ENCODE measurements around the gene TANGO6.
"Not testable (repeated sequence)": the region's sequence is repeated elsewhere in the genome, so short reads cannot be mapped to it uniquely, and the experiment has no call there.

Gene TANGO6

DNA sequence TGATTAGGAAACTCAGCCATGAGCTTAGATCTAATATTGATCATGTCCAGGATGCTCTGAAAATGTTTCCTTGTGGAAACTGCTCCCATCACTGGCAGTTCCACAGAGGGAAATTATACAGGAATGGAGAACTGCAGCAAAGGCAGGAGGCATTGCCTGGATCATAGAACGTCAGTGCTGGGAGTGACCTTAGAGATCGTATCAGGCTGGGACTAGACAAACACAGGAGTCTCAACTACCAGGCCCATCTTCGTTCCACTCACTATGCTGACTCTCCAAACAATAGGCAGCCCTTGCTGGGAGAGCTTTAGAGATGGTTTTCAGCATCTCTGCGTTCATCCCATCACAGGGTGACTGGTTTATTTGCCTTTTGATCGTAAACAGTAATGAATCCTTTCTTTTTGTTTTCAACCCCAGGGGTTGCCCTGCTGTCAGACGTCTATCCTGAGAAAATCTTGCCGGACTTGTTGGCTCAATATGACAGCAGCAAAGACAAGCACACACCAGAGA, 130.3 kb downstream of the TANGO6 start:
- DNase-seq: no peak

DNA sequence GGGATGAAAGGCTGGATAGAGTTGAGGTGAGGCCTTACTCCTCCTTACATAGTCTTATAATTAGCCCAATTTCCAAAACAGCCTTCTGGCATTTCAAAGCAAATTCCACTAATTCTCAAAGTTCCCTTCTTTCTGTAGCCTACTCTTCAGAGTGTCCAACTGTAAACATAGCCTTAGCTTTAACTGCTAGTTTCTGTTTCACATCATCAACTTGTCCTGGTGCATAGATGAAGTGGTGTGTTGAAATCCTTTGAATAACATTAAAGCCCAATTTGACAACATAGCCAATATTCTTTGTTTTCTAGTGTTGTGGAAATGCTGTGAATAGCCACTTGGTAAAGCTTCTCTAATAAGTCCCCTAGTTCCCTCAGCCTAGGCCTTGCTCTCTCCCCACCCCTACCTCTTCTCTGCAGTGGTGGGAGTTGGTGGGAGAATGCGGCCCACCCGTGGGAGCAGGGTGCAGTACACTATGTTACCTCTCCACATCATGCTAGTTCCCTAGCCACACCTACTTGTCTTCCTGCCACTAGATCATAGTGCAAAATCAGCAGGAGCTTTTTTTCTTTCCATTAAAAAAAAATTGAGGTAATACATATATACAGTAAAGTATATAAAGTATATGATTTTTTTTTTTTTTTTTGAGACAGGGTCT, 135.1 kb downstream of the TANGO6 start:
- no peak for DNase-seq

DNA sequence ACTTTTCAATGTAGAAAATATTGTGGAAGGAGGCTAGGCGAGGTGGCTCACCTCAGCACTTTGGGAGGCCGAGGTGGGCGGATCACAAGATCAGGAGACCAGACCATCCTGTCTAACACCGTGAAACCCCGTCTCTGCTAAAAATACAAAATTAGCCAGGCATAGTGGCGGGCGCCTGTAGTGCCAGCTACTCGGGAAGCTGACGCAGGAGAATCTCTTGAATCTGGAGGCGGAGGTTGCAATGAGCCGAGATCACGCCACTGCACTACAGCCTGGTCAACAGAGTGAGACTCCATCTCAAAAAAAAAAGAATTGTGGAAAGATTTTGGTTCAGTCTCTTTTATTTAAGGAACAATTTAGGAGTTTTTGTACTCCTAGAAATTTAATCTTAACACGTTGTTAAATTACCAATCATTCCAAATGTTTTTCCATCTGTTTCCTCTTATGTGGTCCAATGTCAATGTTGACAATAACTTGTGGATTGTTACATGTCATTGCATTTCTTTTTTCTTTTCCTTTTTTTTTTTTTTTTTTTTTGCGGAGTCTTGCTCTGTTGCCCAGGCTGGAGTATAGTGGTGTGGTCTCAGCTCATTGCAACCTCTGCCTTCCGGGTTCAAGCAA, 137.5 kb downstream of the TANGO6 start:
- DNase-seq: no peak

DNA sequence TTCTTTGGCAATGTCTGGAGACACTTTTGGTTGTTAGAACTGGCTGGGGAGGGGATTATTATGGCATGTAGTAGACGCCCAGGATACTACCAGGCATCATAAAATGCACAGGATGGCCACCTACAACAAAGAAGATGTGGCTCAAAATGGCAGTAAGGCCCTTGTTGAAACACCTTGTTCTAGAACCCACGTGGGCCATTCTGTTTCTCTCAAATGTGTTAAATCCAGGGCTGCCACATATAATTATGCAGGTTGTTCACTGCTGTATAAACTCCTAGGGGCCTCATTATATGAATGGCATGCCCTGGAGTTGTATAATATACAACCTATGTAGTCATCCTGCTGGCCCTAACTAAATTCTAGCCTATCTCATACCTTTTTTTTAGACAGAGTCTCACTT, 138.6 kb downstream of the TANGO6 start:
- no peak for DNase-seq

DNA sequence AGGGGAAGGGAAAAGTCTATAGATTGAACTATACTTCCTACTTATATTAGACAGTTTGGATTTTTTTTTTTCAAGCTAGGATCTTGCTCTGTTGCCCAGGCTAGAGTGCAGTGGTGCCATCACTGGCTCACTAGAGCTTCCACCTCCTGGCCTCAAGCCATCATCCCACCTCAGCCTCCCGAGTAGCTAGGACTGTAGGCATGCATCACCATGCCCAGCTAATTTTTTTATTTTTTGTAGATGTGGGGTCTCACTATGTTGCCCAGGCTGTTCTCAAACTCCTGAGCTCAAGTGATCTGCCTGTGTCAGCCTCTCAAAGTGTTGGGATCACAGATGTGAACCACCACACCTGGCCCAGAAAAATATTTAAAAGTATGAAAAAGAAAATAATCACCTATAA, 141.1 kb downstream of the TANGO6 start:
- no peak for DNase-seq

DNA sequence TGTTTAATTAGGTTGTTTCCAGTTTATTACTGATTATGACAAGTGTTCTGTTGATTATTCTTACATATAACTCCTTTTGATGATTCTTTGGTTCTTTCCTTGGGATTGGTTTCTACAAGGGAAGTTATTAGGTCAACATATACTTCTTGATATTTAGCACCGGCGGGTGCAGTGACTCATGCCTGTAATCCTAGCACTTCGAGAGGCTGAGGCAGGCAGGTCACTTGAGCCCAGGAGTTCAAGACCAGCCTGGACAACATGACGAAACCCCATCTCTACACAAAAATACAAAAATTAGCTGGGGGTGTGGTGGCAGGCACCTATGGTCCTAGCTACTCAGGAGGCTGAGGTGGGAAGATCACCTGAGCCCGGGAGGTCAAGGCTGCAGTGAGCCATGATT, 141.9 kb downstream of the TANGO6 start:
- no peak for DNase-seq

DNA sequence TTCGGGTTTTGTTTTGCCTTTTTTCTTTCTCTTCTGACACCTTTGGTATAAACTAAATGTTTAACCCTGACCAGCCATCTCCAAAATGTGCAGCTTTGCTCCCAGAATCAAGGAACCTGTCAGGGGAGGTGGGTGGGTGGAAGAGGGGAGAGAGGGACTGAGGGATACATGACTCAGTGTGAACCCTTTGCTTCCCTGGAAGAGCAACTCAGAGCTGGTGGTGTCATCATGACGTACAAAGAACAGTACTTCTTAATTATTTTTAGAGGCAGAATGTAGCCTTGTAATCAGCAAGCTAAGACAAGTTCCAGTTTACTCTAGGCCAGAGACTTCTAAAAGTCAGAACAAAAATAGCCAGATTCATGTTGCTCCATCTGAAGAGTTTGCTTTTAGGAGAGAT, 142.5 kb downstream of the TANGO6 start:
- no peak for DNase-seq

DNA sequence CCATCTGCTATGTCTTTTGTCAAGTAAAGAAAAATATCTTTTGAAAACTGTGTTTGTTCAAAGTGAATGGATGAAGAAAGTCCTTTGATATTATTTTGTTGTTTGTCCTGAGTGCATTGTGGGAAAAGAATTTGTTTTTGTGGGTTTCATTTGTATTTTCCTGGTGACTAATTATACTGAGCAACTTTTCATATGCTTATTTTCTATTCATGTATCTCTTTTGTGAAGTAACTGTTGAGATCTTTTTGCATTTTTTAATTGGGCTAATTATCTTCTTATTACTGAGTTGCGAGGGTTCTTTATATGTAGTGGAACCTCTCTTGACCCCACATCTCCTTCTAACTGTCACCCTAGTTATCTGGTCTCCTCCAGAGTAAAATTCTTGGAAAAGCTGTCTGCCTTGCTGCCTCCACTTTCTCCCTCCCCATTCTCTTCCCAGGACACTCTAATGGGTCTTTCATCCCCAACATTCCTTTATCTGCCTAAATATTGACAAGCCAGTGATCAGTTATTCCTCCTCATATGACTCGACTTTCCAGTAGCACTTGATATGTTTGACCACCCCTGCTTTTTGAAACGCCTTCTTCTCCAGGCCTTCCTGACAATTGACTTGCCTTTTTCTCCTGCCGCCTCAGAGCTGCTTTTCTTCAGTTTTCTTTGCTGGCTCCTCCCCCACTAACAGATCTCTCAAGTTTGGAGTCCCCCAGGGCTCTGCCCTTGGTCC, 144.6 kb downstream of the TANGO6 start:
- DNase-seq: no peak

DNA sequence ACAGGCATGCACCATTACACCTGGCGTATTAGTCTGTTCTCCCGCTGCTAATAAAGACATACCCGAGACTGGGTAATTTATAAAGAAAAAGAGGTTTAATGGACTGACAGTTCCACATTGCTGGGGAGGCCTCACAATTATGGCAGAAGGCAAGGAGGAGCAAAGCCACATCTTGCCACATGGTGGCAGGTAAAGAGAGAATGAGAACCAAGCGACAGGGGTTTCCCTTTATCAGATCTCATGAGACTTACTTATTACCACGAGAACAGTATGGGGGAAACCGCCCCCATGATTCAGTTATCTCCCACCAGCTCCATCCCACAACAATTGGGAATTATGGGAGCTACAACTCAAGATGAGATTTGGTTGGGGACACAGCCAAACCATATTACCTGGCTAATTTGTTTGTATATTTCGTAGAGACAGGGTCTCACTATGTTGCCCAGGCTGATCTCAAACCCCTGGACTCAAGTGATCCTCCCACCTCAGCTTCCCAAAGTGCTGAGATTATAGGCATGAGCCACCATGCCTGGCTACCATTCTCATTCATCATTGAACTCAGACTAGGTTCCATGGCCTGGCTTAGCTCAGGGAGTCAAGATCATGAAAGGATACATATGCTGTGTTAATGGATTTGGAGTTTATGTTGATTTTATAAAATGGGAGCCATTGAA, 147.0 kb downstream of the TANGO6 start:
- not testable (repeated sequence) for DNase-seq

DNA sequence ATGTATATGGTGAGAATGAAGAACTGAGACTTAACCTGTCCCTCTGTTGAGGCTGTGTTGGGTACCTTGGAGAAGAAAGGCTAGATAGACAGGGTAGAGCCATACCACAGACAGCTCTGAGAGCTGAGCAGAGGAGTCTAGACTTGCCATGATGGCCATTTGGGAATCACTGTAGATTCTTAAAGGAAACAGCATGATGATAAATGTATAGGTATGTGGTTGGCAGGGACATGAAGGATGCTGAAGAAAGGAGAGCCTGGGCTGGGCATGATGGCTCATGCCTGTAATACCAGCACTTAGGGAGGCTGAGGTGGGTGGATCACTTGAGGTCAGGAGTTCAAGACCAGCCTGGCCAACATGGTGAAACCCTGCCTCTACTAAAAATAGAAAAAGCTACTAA, 147.7 kb downstream of the TANGO6 start:
- no peak for DNase-seq

DNA sequence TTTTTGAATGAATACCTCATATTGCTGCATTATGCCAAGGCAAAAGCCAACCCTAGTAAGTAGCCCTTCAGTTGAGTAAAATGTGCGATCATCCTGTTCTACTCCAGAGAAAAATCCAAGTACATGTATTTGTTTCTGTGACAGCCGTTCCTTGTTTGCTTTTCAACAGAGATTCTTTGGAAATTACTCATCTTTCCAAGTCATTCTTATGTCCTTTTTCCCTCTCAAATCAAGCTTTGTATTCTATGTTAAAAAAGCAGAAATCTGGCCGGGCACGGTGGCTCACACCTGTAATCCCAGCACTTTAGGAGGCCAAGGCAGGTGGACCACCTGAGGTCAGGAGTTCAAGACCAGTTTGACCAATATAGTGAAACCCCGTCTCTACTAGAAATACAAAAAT, 149.2 kb downstream of the TANGO6 start:
- DNase-seq: peak; percentile 47

DNA sequence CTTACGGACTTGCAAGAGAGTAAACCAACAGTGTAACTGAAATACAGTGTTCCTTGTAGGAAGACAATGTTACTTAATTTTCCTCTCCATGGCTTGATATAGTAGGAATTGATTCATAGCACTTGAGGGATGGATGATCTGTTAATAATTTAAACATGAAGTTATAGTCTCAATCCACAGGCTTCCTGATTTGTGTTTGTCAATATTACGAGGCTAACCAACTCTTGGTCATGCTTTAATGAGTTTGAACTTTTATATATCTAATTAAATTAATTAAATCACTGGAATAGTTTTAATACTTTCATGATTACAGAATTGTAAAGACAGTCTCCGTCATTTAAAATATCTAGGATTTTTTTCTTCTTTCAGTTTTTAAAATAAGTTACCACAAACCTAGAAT, 150.1 kb downstream of the TANGO6 start:
- DNase-seq: no peak

DNA sequence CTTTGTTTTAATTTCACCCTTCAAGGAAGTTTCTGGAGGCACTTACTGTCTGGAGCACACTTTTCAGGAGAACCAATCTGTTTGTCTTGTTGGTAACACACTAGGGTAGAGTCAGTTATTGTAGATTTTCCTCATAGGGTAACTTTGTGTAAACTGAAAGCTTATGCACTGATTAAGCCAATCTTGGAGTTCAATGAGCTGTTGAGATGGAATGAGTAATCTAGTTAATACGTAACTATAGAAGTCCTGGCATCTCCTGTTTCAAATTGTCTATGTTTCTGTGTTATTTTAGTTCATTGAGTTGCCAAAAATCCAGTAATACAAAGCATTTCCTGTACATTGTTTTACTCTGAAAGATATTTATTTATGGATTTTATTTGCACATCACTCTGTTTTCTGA, 150.6 kb downstream of the TANGO6 start:
- DNase-seq: peak; percentile 76

DNA sequence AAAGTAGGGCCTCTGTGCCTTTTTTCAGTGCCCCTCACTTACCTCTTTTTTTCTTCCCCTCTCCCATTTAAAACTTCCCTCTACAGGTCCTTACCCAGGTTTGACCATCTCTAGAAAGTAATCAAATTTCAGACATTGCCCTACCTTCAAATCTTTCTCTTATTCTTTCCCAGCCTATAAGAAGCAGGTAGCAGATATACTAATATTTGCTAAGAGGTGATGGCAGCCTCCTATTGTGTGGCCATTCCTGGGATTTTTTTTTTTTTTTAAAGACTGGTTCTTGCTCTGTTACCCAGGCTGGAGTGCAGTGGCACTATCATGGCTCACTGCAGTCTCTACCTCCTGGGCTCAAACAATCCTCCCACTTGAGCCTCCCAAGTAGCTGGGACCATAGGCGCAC, 151.0 kb downstream of the TANGO6 start:
- DNase-seq: no peak

DNA sequence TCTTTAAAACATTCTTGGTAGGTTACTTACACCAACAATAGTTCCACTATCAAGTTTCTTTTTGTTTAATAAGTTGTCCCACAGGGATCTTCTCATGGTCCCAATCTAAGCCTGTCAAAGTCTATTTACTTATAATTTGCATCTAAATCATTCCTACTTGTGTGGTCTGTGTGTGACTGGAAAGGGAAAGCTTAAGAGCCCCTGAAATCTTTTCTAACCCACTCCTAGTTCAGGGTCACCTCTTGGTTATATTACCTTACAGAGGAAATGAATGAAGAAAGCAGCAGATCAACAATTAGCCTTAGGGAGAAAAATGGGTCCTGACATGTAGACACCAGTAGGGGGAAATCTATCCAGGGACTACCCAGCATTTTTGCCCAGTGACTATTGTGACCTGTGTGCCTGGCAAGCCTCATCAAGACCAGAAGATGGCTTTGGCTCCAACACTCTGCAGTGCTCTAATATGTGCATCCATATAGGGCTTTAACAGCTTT, 151.7 kb downstream of the TANGO6 start:
- DNase-seq: peak; percentile 24

DNA sequence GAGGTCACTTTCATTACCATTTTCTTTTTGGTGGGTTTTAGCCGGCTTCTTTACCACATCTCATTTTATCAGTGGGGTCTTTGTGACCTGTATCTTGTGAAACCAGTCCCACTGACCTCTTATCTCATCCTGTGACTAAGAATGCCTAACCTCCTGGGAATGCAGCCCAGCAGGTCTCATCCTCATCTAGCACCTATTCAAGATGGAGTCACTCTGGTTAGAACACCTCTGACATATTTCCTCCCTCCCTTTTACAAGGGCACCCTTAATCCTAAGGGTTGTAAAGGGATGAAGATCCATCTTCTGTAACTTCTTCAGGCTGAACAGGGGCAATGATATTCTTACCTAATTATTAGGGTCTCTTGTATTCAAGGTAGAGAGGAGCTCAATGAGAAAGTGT, 154.2 kb downstream of the TANGO6 start:
- DNase-seq: no peak

DNA sequence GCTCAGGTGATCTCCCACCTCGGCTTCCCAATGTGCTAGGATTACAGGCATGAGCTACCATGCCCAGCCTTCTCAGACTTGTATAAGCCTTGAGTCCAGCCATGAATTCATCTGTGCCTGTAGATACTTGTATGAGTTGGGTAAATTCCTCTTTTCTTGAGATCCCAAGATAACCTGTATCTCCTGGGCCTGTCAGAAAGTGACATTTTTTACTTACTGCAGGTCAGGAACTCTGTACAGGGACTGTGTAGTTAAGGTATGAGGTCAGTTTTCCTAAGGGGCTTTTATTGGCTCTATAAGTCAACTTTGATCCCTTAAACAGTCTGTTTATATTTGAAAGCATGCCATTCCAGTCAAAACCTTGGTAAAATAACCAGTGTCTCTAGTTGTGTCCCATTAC, 155.8 kb downstream of the TANGO6 start:
- no peak for DNase-seq

DNA sequence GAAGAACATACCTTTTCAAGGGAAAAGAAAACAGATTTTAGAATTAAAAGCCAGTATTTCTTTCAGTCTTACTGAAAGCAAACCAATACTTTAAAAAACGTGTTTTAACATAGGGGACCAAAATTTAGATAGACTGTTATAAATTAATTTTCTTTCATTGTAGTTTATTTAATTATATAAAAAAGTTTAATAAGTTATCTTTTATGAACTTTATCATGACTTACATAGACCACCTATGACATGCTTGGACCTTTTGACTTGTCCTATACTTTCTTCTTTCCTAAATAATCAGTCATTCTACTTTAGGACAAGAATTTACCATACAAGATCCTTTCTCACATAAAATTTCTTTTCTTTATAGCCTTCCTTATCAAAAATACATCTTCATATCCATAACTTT, 160.2 kb downstream of the TANGO6 start:
- no peak for DNase-seq

DNA sequence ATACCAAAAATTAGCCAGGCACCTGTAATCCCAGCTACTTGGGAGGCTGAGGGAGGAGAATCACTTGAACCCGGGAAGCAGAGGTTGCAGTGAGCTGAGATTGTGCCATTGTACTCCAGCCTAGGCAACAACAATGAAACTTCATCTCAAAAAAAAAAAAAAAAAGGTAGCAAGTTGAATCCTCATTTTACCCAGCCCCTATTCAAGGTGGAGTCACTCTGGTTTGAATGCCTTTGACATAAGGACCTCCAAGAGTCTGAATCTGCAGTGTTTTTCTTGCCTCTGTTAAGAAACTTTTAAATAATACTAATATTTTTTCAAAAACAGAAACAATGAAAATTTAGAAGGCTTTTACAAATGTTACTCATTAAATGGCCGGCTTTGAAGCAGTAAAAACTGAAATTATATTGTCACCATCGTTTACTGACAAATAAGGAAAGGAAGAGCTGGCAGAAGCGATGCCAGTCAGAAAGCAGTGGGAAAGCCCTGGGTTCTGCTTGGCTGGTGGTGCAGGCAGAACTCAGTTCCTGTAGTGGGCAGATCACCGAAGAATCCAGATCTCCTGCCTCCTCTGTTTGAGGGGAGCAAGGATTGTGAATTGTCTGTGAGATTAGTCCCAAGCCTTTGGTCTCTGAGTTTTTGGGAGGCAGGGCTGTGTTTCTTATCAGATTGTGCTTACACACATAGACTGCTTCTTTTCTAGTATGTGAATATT, 162.5 kb downstream of the TANGO6 start:
- no peak for DNase-seq

DNA sequence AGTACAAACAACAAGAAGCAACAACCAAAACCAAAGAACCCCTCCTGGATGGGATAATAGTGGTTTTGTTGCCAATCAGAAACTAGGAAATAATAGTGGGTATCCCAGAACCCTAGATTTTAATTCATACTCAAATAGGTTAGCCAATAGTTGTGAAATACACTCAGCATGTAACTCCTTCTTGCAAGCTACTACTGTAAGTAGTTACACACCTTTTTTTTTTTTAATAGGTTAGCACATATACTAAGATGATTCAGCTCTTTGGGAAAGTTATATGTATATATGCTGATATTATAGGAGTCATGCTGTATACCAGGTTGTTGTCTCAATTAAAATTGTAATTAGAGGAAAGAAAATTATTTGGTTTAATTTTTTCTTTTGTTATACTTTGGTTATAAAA, 169.6 kb downstream of the TANGO6 start:
- no peak for DNase-seq

DNA sequence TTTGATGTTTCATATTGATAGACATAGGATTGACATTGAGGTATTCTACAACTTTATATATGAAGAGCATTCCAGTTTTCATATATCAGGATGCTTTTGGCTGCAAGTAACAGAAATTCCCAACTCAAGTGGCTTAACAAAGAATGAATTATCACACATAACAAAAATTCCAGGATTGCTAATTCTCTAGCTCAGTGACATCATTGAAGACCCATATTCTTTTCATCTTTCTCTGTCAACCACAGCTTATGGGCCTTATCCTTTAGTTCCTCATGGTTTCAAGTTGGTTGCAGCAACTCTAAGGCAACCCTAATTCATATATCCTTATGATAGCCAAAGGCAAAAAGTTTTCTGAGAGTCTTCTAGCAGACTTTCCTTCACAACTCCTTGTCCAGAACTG, 170.7 kb downstream of the TANGO6 start:
- DNase-seq: no peak

DNA sequence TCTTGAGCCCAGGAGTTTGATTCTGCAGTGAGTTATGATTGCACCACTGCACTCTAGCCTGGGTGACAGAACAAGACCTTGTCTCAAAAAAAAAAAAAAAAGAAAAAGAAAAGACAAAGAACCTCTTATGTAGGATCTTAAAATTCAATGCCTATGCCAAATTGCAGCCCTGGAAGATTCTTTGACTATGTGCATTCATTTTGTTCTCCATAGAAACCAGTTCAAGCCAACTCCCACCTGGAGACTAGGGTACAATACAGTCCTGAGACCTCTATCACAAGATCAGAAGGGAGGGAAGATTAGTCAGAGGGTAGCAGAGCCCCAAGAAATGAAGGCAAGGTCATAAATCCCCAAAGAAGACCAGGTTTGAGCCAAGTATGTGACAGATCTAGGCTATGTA, 171.5 kb downstream of the TANGO6 start:
- no peak for DNase-seq
